ENCODE results near the gene GCAT. TPM values are rescaled to one million over a fixed set of nuclear protein-coding genes. Genes with fewer than 3 reads are reported as not detected.

The GCAT gene
- total RNA-seq, 1 donor from 2014 or later: 14.3 TPM

DNA sequence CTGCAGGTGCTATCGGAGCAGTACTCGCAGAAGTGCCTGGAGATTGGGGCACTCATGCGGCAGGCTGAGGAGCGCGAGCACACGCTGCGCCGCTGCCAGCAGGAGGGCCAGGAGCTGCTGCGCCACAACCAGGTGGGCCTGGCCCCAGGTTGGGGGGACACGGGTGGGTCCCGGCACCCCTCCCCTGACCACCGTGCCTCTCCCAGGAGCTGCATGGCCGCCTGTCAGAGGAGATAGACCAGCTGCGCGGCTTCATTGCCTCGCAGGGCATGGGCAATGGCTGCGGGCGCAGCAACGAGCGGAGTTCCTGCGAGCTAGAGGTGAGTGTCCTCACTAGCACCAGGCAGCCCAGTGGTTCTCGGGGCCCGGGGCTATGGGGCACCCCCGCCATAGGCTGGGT lies 38.7 kb upstream of the GCAT start:
- Mint-ChIP-seq H3K36me3 (ENCODE audit: low read depth, unreplicated experiment) (peaks cover 10% of the 10 kb centered on the region), H3K27me3 (ENCODE audit: low read depth, unreplicated experiment) (no peaks in the 10 kb centered on the region), H3K9me3 (ENCODE audit: unreplicated experiment) (no peaks in the 10 kb centered on the region), H3K4me1 (ENCODE audit: low read depth, unreplicated experiment) (no peaks in the 10 kb centered on the region), H3K27ac (ENCODE audit: unreplicated experiment) (no peak overlapping the region), H3K4me3 (ENCODE audit: unreplicated experiment) (no peak overlapping the region)
- Histone ChIP-seq H3K36me3 (ENCODE audit: insufficient read depth, low read length) (peaks cover 17% of the 10 kb centered on the region), H3K79me2 (ENCODE audit: insufficient read depth, low read length) (no peaks in the 10 kb centered on the region), H3K4me1 (ENCODE audit: insufficient read depth, low read length) (no peaks in the 10 kb centered on the region), H3K4me3 (ENCODE audit: insufficient read depth, low read depth, low read length) (no peak overlapping the region), H3K9me3 (ENCODE audit: insufficient read depth, low read depth, low read length) (no peaks in the 10 kb centered on the region), H2AFZ (ENCODE audit: low read depth, low read length) (no peak overlapping the region), H3K4me2 (ENCODE audit: low read length) (no peak overlapping the region), H3K9ac (ENCODE audit: low read length) (no peak overlapping the region), H3K27me3 (ENCODE audit: insufficient read depth, low read length) (no peaks in the 10 kb centered on the region), H4K20me1 (ENCODE audit: insufficient read depth, low read length) (peaks cover 24% of the 10 kb centered on the region), H3K27ac (ENCODE audit: low read depth, low read length) (no peak overlapping the region)
- DNase-seq (ENCODE audit: low read depth) (no peak), FAIRE-seq (no peak)
- no peak for TF ChIP-seq EZH2 (IDR thresholded peaks at IDR 0.05; ENCODE audit: insufficient read depth, low read length)

- no peak overlapping the region for H3K27ac Mint-ChIP-seq (ENCODE audit: unreplicated experiment)
- Histone ChIP-seq H3K4me2 (ENCODE audit: low read length) (no peak overlapping the region), H3K4me3 (ENCODE audit: insufficient read depth, low read depth, low read length) (no peak overlapping the region), H4K20me1 (ENCODE audit: insufficient read depth, low read length) (peaks cover 16% of the 10 kb centered on the region), H3K9me3 (ENCODE audit: insufficient read depth, low read depth, low read length) (no peaks in the 10 kb centered on the region), H3K9ac (ENCODE audit: low read length) (no peak overlapping the region), H3K27me3 (ENCODE audit: insufficient read depth, low read length) (no peaks in the 10 kb centered on the region), H3K36me3 (ENCODE audit: insufficient read depth, low read length) (peaks cover 13% of the 10 kb centered on the region), H2AFZ (ENCODE audit: low read depth, low read length) (no peak overlapping the region), H3K27ac (ENCODE audit: low read depth, low read length) (no peak overlapping the region), H3K4me1 (ENCODE audit: insufficient read depth, low read length) (peaks cover 5% of the 10 kb centered on the region), H3K79me2 (ENCODE audit: insufficient read depth, low read length) (no peaks in the 10 kb centered on the region)
- H3K27me3 Mint-ChIP-seq (ENCODE audit: low read depth, unreplicated experiment): no peaks in the 10 kb centered on the region
- H3K4me3 Mint-ChIP-seq (ENCODE audit: unreplicated experiment): no peak overlapping the region
- no peaks in the 10 kb centered on the region for H3K9me3 Mint-ChIP-seq (ENCODE audit: unreplicated experiment)
- FAIRE-seq: no peak
- no peak for DNase-seq (ENCODE audit: low read depth)
- H3K36me3 Mint-ChIP-seq (ENCODE audit: low read depth, unreplicated experiment): peaks cover 10% of the 10 kb centered on the region
- TF ChIP-seq EZH2 (IDR thresholded peaks at IDR 0.05; ENCODE audit: insufficient read depth, low read length): no peak
- TF ChIP-seq, protein P1, sequence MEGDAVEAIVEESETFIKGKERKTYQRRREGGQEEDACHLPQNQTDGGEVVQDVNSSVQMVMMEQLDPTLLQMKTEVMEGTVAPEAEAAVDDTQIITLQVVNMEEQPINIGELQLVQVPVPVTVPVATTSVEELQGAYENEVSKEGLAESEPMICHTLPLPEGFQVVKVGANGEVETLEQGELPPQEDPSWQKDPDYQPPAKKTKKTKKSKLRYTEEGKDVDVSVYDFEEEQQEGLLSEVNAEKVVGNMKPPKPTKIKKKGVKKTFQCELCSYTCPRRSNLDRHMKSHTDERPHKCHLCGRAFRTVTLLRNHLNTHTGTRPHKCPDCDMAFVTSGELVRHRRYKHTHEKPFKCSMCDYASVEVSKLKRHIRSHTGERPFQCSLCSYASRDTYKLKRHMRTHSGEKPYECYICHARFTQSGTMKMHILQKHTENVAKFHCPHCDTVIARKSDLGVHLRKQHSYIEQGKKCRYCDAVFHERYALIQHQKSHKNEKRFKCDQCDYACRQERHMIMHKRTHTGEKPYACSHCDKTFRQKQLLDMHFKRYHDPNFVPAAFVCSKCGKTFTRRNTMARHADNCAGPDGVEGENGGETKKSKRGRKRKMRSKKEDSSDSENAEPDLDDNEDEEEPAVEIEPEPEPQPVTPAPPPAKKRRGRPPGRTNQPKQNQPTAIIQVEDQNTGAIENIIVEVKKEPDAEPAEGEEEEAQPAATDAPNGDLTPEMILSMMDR (IDR thresholded peaks at IDR 0.05; ENCODE audit: insufficient read depth, low read depth, low read length): no peak
- no peaks in the 10 kb centered on the region for H3K4me1 Mint-ChIP-seq (ENCODE audit: low read depth, unreplicated experiment)
These were observed 36.7 kb upstream of the GCAT start for GRCh38 chr22:37771081-37771480.

GRCh38 chr22:37771702-37772427 lies 35.9 kb upstream of the GCAT start:
- Histone ChIP-seq H4K20me1 (ENCODE audit: insufficient read depth, low read length) (peaks cover 13% of the 10 kb centered on the region), H2AFZ (ENCODE audit: low read depth, low read length) (no peak overlapping the region), H3K36me3 (ENCODE audit: insufficient read depth, low read length) (peaks cover 13% of the 10 kb centered on the region), H3K4me2 (ENCODE audit: low read length) (no peak overlapping the region), H3K4me3 (ENCODE audit: insufficient read depth, low read depth, low read length) (no peak overlapping the region), H3K79me2 (ENCODE audit: insufficient read depth, low read length) (no peaks in the 10 kb centered on the region), H3K27me3 (ENCODE audit: insufficient read depth, low read length) (no peaks in the 10 kb centered on the region), H3K4me1 (ENCODE audit: insufficient read depth, low read length) (peaks cover 13% of the 10 kb centered on the region), H3K27ac (ENCODE audit: low read depth, low read length) (no peak overlapping the region), H3K9ac (ENCODE audit: low read length) (no peak overlapping the region), H3K9me3 (ENCODE audit: insufficient read depth, low read depth, low read length) (no peaks in the 10 kb centered on the region)
- H3K4me3 Mint-ChIP-seq (ENCODE audit: unreplicated experiment): no peak overlapping the region
- H3K27me3 Mint-ChIP-seq (ENCODE audit: low read depth, unreplicated experiment): no peaks in the 10 kb centered on the region
- TF ChIP-seq, protein P1 (IDR thresholded peaks at IDR 0.05; ENCODE audit: insufficient read depth, low read depth, low read length): no peak
- no peak for TF ChIP-seq EZH2 (IDR thresholded peaks at IDR 0.05; ENCODE audit: insufficient read depth, low read length)
- H3K9me3 Mint-ChIP-seq (ENCODE audit: unreplicated experiment): no peaks in the 10 kb centered on the region
- DNase-seq (ENCODE audit: low read depth) (no peak), FAIRE-seq (no peak)
- no peaks in the 10 kb centered on the region for H3K4me1 Mint-ChIP-seq (ENCODE audit: low read depth, unreplicated experiment)
- H3K36me3 Mint-ChIP-seq (ENCODE audit: low read depth, unreplicated experiment): peaks cover 7% of the 10 kb centered on the region
- no peak overlapping the region for H3K27ac Mint-ChIP-seq (ENCODE audit: unreplicated experiment)
